ENCODE measurements around the gene GPATCH2L.

Gene GPATCH2L

GRCh38 chr14:76257842-76258397, 106.2 kb downstream of the GPATCH2L start:
- DNase-seq (ENCODE audit: low spot score): no peak

GRCh38 chr14:76259029-76259735, 107.5 kb downstream of the GPATCH2L start:
- no peak for DNase-seq (ENCODE audit: low spot score)

GRCh38 chr14:76260749-76261148, 109.0 kb downstream of the GPATCH2L start:
- no peak for DNase-seq (ENCODE audit: low spot score)

GRCh38 chr14:76261371-76261811, 109.7 kb downstream of the GPATCH2L start:
- DNase-seq (ENCODE audit: low spot score): no peak

- no peak for DNase-seq (ENCODE audit: low spot score)
Measured at GRCh38 chr14:76262641-76263040, 110.9 kb downstream of the GPATCH2L start.

Data from HuH-7 (cell line).